Stimulated activated CD4-positive, alpha-beta T cell treated with anti-CD3 and anti-CD28 coated beads, Interleukin-1b, Interleukin-23, amount 100 ng/mL, for 4 hours (primary cell): Measurements from ENCODE around the gene AGR3.

Source experiments
- DNase-seq, 2 donors: peaks; one replicate each; pipeline ENCODE4 v3.0.0-alpha.2; 2020; ENCODE audit warnings: low read depth in 2 of 2

AGR3 gene

GRCh38 chr7:16838386-16838785, 43.4 kb downstream of the AGR3 start:
- DNase-seq, result no peak

GRCh38 chr7:16836481-16836880, 45.3 kb downstream of the AGR3 start:
- DNase-seq, result no peak

- no peak for DNase-seq
Observed at GRCh38 chr7:16833373-16833772, 48.4 kb downstream of the AGR3 start.

- DNase-seq, result no peak
Observed at GRCh38 chr7:16826060-16826459, 55.7 kb downstream of the AGR3 start.

GRCh38 chr7:16822029-16822428, 59.8 kb downstream of the AGR3 start:
- DNase-seq, result no peak

GRCh38 chr7:16818732-16819131, 63.1 kb downstream of the AGR3 start:
- no peak for DNase-seq

GRCh38 chr7:16817536-16817935, 64.2 kb downstream of the AGR3 start:
- no peak for DNase-seq

- no peak for DNase-seq
Observed at GRCh38 chr7:16816824-16817223, 65.0 kb downstream of the AGR3 start.

- no peak for DNase-seq
Observed at GRCh38 chr7:16815001-16815400, 66.8 kb downstream of the AGR3 start.

GRCh38 chr7:16813232-16813616, 68.6 kb downstream of the AGR3 start:
- DNase-seq, result no peak

- DNase-seq, result no peak
Observed at GRCh38 chr7:16812542-16813231, 69.1 kb downstream of the AGR3 start.

- DNase-seq, result no peak
Observed at GRCh38 chr7:16811551-16811950, 70.2 kb downstream of the AGR3 start.

- no peak for DNase-seq
Observed at GRCh38 chr7:16810573-16810972, 71.2 kb downstream of the AGR3 start.

GRCh38 chr7:16810112-16810511, 71.7 kb downstream of the AGR3 start:
- DNase-seq, result no peak
